K562 (cell line): ENCODE measurements around the gene RGS7BP. TPM values are rescaled to one million over a fixed set of nuclear protein-coding genes. Genes with fewer than 3 reads are reported as not detected.

Source experiments
- ATAC-seq: fragments of 200-7000 bp; cut with Tn5 transposase; 3 replicates; pipeline ENCODE4 v1.9.1; 2020; ENCODE audit warnings: moderate library complexity
- BruUV-seq: library from RNA; stranded (reverse); fragments of 400-500 nt; replicated peaks from 2 replicates; lab custom pipeline; 2021; lab: Mats Ljungman, UMichigan
- CTCF ChIA-PET: fragments of 300-600 bp; formaldehyde crosslinking; extraction: SDS; loops from one replicate; lab custom pipeline; 2021; ENCODE audit warnings: low intra/inter-chr PET ratio; lab: Yijun Ruan, JAX
- POLR2A ChIA-PET: fragments of 300-600, 350-650 bp; sonication (Branson Sonifier 250); formaldehyde crosslinking; extraction: SDS; loops from one replicate; lab custom pipeline; 2021; ENCODE audit warnings: antibody characterized with exemption, inconsistent platforms; lab: Yijun Ruan, JAX
- DNase-seq, 4 experiments: peaks; one replicate each; pipeline versions ENCODE4 v3.0.0 to v3.0.0-alpha.2; 2011 to 2018; ENCODE audit warnings: low spot score in 3 of 4, mixed read lengths in 3 of 4; ENCODE audit errors: extremely low read depth in 1 of 4
- FAIRE-seq: peaks from 2 replicates; lab custom pipeline; 2011; peaks lifted over from hg19 to GRCh38; lab: Jason Lieb, UNC
- H2AFZ ChIP-seq: 2 replicates; pipeline ENCODE4 v1.6.0; 2011; ENCODE audit warnings: low read depth, low read length, control low read depth, inconsistent platforms
- H3K27ac ChIP-seq: fragments of 200-600 bp; 3 replicates; pipeline ENCODE4 v1.8.0; 2011; ENCODE audit warnings: low read depth, mild to moderate bottlenecking, control low read depth, inconsistent platforms, low read length, moderate library complexity, mixed read lengths; ENCODE audit errors: extremely low read depth
- H3K27me3 ChIP-seq, 2 experiments: fragments of 300-600 bp in 1 of 2; 2 replicates in 1 of 2; 3 replicates in 1 of 2; pipeline versions ENCODE4 v1.6.0 to v1.8.0; 2011; ENCODE audit warnings: inconsistent platforms in 2 of 2, low read length in 2 of 2, mild to moderate bottlenecking in 1 of 2, mixed read lengths in 1 of 2, moderate library complexity in 1 of 2; ENCODE audit not compliant: control insufficient read depth in 2 of 2, insufficient read depth in 2 of 2
- H3K36me3 ChIP-seq: fragments of 300-600 bp; 3 replicates; pipeline ENCODE4 v1.8.0; 2011; ENCODE audit warnings: mild to moderate bottlenecking, low read length, inconsistent platforms; ENCODE audit not compliant: control insufficient read depth, insufficient read depth
- H3K4me1 ChIP-seq, 2 experiments: fragments of 200-600 bp in 1 of 2; replicated peaks in 1 of 2; 2 replicates in 1 of 2; 3 replicates in 1 of 2; pipeline versions ENCODE4 v1.5.1 to v1.8.0; 2011; ENCODE audit warnings: inconsistent platforms in 2 of 2, low read length in 2 of 2, mild to moderate bottlenecking in 1 of 2, mixed read lengths in 1 of 2, moderate library complexity in 1 of 2; ENCODE audit not compliant: control insufficient read depth in 2 of 2, insufficient read depth in 2 of 2
- H3K4me2 ChIP-seq: 2 replicates; pipeline ENCODE4 v1.6.1; 2011; ENCODE audit warnings: low read length, control low read depth, inconsistent platforms, mixed read lengths; ENCODE audit not compliant: insufficient read depth
- H3K4me3 ChIP-seq: fragments of 200-600 bp; sonication (generic), shearing (Covaris generic); 2 replicates; pipeline ENCODE4 v1.5.1; 2016; ENCODE audit warnings: control low read depth, inconsistent platforms
- H3K79me2 ChIP-seq: fragments of 200-600 bp; 3 replicates; pipeline ENCODE4 v1.8.0; 2011; ENCODE audit warnings: low read length, inconsistent platforms; ENCODE audit not compliant: control insufficient read depth, insufficient read depth
- H3K9ac ChIP-seq, 2 experiments: 2 replicates each; pipeline versions ENCODE4 v1.6.0 to v1.6.1; 2011; ENCODE audit warnings: low read depth in 2 of 2, low read length in 2 of 2, control low read depth in 1 of 2, inconsistent platforms in 1 of 2, mild to moderate bottlenecking in 1 of 2, mixed read lengths in 1 of 2; ENCODE audit not compliant: insufficient read depth in 1 of 2
- H3K9me1 ChIP-seq: one replicate; pipeline ENCODE4 v1.6.0; 2011; ENCODE audit warnings: inconsistent platforms, mild to moderate bottlenecking, low read length, moderate library complexity; ENCODE audit not compliant: control insufficient read depth, insufficient read depth
- H3K9me3 ChIP-seq: replicated peaks from 2 replicates; pipeline ENCODE4 v1.5.1; 2011; ENCODE audit warnings: low read depth, low read length, inconsistent platforms; ENCODE audit not compliant: control insufficient read depth, insufficient read depth
- H4K20me1 ChIP-seq: replicated peaks from 2 replicates; pipeline ENCODE4 v1.6.1; 2011; ENCODE audit warnings: low read length, inconsistent platforms, mixed read lengths; ENCODE audit not compliant: control insufficient read depth, insufficient read depth
- GTF2B ChIP-seq: IDR thresholded peaks from 2 replicates; pipeline ENCODE4 v1.6.1; 2011; ENCODE audit not compliant: insufficient read length; ENCODE audit errors: extremely low read depth
- MAFG ChIP-seq: fragments of 450-650 bp; conservative IDR thresholded peaks from 2 replicates; pipeline ENCODE4 v1.6.1; 2016; ENCODE audit warnings: missing genetic modification characterization, missing compliant biosample characterization
- MED1 ChIP-seq: sonication (generic); formaldehyde crosslinking; IDR thresholded peaks from 2 replicates; pipeline ENCODE4 v1.8.1; 2023; ENCODE audit warnings: missing genetic modification reagents, borderline replicate concordance
- TAF15 ChIP-seq: fragments of 200-400 bp; formaldehyde crosslinking; IDR thresholded peaks from 2 replicates; pipeline ENCODE4 v1.6.1; 2017; ENCODE audit warnings: mild to moderate bottlenecking, low read depth, low read length, moderate library complexity
- ZNF121 ChIP-seq: sonication (generic); formaldehyde crosslinking; conservative IDR thresholded peaks from 2 replicates; pipeline ENCODE4 v1.8.0; 2022; ENCODE audit warnings: missing genetic modification reagents
- ZNF408 ChIP-seq: fragments of 250-450 bp; sonication (Bioruptor Pico); IDR thresholded peaks from 2 replicates; pipeline ENCODE4 v1.4.0; 2020; ENCODE audit warnings: low read depth, mild to moderate bottlenecking, moderate library complexity
- ZNF592 ChIP-seq: fragments of 450-650 bp; IDR thresholded peaks from 2 replicates; pipeline ENCODE4 v1.6.1; 2017; ENCODE audit warnings: antibody characterized with exemption, mild to moderate bottlenecking
- ZNF695 ChIP-seq: fragments of 450-650 bp; formaldehyde crosslinking; IDR thresholded peaks from 2 replicates; pipeline ENCODE4 v1.4.0; 2020; ENCODE audit warnings: mild to moderate bottlenecking, moderate library complexity
- WGBS: fragments of 100-300 bp; shearing (Covaris generic); methylation state at CpG from one replicate; pipeline ENCODE4 v1.1.6; 2016; ENCODE audit warnings: low coverage, mixed read lengths; ENCODE audit not compliant: insufficient coverage; ENCODE audit errors: missing lambda C conversion rate; 5-methylcytosine and 5-hydroxymethylcytosine counted together
- in situ Hi-C: fragments of 300-500 bp; cut with MboI; formaldehyde crosslinking; loops from 4 replicates; pipeline ENCODE4 v1.15.0; 2018; ENCODE audit warnings: inconsistent platforms, mixed read lengths
- intact Hi-C: fragments of 100-400 bp; cut with micrococcal nuclease; formaldehyde crosslinking; loops from 2 replicates; pipeline ENCODE4 v1.14.2; 2022
- polyA plus RNA-seq, 8 experiments: library from polyadenylated mRNA; depleted of rRNA in 4 of 8; stranded (reverse) in 5 of 8; unstranded in 3 of 8; fragments of >200 nt; fragmentation: Nextera tagmentation in 2 of 8; fragmentation: Illumina TruSeq in 1 of 8; extraction: Ambion mirVana in 2 of 8; extraction: Trizol in 1 of 8; gene quantifications; 2 replicates each; pipeline versions ENCODE4 v1.2.1 to v1.2.3, GENCODE V29; 2011 to 2014; ENCODE audit warnings: inconsistent platforms in 1 of 8, missing spikeins in 1 of 8
- total RNA-seq, 7 experiments: library from RNA; depleted of rRNA in 6 of 7; stranded (reverse); fragments of >200 nt in 6 of 7; fragmentation: Illumina TruSeq in 2 of 7; extraction: Trizol in 2 of 7; gene quantifications; 2 replicates each; pipeline versions ENCODE4 v1.2.1 to v1.2.3, GENCODE V29; 2011 to 2021; ENCODE audit warnings: low replicate concordance in 1 of 7

RGS7BP gene
- total and polyA plus RNA-seq, 9 of the 15 experiments (the other 6 are each of a cell fraction or from before 2014, with no cell fraction given): not detected

- TF ChIP-seq ZNF695 (CRISPR knock-in tag): no peak
- TF ChIP-seq MED1: no peak
- TF ChIP-seq, all 486 proteins: peak for 0
Measured at GRCh38 chr5:64653766-64654560, 148.1 kb downstream of the RGS7BP start (continued).

GRCh38 chr5:64654561-64654938 lies 148.7 kb downstream of the RGS7BP start:
- BruUV-seq: no TSS peak
- no peak overlapping the region for H3K9ac ChIP-seq
- no peak overlapping the region for H3K27ac ChIP-seq
- H3K4me2 ChIP-seq: no peak overlapping the region
- no peaks in the 10 kb centered on the region for H3K4me1 ChIP-seq
- no peak for DNase-seq
- H3K27me3 ChIP-seq: no peaks in the 10 kb centered on the region
- intact Hi-C loops: no loop called here
- no peak for TF ChIP-seq MAFG (tag)
- no peak for TF ChIP-seq ZNF121 (CRISPR knock-in tag)
- no peak for TF ChIP-seq GTF2B
- no peak for TF ChIP-seq TAF15
- no peak for TF ChIP-seq ZNF408 (CRISPR knock-in tag)
- TF ChIP-seq ZNF592: no peak
- H2AFZ ChIP-seq: no peak overlapping the region
- H3K36me3 ChIP-seq: no peaks in the 10 kb centered on the region
- ATAC-seq: no peak
- no peak overlapping the region for H3K4me3 ChIP-seq
- ChIA-PET CTCF (no interaction called here), POLR2A (interaction anchor here (1.0 kb wide), 1 partner anchor 9 kb away, joined by 5 read pairs; no protein-coding TSS in a partner anchor)
- no peaks in the 10 kb centered on the region for H3K9me1 ChIP-seq
- no peak for FAIRE-seq
- H3K79me2 ChIP-seq: no peaks in the 10 kb centered on the region
- WGBS: 0% methylated on average over 2 of the region's 2 CpGs
- H3K9me3 ChIP-seq: no peaks in the 10 kb centered on the region
- H4K20me1 ChIP-seq: no peaks in the 10 kb centered on the region
- in situ Hi-C loops: no loop called here
